KOPT-K1 (cell line): ENCODE results near the gene SLC5A10.
"Not testable (repeated sequence)": the region's sequence is repeated elsewhere in the genome, so short reads cannot be mapped to it uniquely, and the experiment has no call there.

ENCODE experiments used
- H3K27ac ChIP-seq: fragments of 200-600 bp; sonication (generic); 2 replicates; pipeline ENCODE4 v1.5.1; 2016; ENCODE audit warnings: antibody characterized with exemption, mild to moderate bottlenecking, low read depth, low read length; ENCODE audit not compliant: poor library complexity, severe bottlenecking
- H3K36me3 ChIP-seq: fragments of 200-600 bp; sonication (generic); 2 replicates; pipeline ENCODE4 v1.5.1; 2017; ENCODE audit warnings: antibody characterized with exemption, mild to moderate bottlenecking, low read length, moderate library complexity; ENCODE audit not compliant: insufficient read depth
- H3K9me3 ChIP-seq: fragments of 200-600 bp; sonication (generic); 2 replicates; pipeline ENCODE4 v1.5.1; 2017; ENCODE audit warnings: antibody characterized with exemption, low read length, mild to moderate bottlenecking; ENCODE audit not compliant: insufficient read depth, poor library complexity, severe bottlenecking

Gene SLC5A10

GRCh38 chr17:18956021-18956420, 4.1 kb downstream of the SLC5A10 start:
- not testable (repeated sequence) for H3K9me3 ChIP-seq, H3K36me3 ChIP-seq
- peak overlapping the region; percentile 62 for H3K27ac ChIP-seq

GRCh38 chr17:18956581-18956980, 4.6 kb downstream of the SLC5A10 start:
- Histone ChIP-seq H3K27ac (no peak overlapping the region), H3K9me3 (no peaks in the 10 kb centered on the region), H3K36me3 (no peaks in the 10 kb centered on the region)

- Histone ChIP-seq H3K27ac (no peak overlapping the region), H3K36me3 (no peaks in the 10 kb centered on the region), H3K9me3 (no peaks in the 10 kb centered on the region)
Measured at GRCh38 chr17:18957831-18958230, 5.9 kb downstream of the SLC5A10 start.

DNA sequence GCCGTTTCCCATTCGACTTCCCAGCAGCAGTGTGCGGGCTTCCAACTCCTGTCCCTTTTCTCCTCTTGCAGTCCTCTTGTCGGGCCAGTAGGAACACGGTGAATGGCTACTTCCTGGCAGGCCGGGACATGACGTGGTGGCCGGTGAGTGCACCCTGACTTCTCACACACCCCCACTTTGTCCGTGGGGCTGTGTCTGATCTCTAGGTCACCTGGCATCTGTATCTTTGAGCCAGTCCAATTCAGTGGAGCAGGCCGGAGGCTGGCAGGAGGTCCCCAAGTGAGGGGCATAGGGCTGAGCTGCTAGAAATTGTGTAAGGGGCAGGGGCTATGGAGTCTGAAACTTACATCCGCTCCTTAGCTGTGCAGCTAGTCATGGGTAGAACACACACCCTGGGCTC, 6.6 kb downstream of the SLC5A10 start:
- Histone ChIP-seq H3K9me3 (no peaks in the 10 kb centered on the region), H3K36me3 (no peaks in the 10 kb centered on the region), H3K27ac (no peak overlapping the region)

DNA sequence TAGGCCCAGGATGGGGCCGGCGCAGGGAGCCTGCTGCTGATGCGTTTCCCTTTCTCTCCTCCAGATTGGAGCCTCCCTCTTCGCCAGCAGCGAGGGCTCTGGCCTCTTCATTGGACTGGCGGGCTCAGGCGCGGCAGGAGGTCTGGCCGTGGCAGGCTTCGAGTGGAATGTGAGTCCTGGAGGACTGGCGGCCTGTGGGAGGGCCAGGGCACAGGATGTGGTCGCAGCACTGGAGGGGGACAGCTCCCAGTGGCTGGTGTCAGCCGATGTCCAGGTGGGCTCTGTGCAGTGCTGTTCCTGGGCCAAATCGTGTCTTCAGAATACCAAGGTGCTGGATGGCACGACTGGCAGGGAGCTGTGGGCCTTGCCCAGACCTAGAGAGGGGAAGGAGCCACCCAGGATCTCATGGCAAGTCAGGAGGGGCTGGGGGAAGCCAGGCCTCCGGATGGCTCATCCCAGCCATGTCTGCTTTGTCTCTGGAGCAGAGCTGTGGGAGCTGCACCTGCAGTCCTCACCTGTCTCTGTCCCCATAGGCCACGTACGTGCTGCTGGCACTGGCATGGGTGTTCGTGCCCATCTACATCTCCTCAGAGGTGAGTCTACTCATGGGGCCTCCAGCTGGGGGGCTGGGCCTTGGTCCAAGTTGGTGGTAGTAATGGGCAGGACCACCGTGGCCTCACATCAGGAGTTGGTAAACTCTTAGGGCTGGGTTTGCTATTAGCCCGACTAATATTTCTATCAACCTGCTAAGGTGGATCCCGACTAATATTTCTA, 7.3 kb downstream of the SLC5A10 start:
- Histone ChIP-seq H3K36me3 (no peaks in the 10 kb centered on the region), H3K27ac (no peak overlapping the region), H3K9me3 (no peaks in the 10 kb centered on the region)

DNA sequence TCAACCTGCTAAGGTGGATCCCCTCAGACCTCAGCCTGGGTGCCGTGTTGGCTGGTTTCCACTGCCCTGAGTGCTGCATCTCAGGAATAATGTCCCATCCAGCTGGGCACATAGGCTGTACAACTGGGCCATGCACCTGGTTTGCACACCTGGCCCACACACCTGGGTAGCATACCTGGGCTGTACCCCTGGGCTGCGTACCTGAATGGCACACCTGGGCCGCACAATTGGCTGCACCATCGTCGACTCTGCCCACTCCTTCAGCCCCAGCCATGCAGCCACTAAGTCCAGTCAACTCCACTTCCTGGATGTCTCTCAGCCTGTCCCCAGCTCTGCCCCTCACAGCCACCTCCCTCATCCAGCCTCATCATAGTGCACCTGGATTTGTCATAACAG, 7.9 kb downstream of the SLC5A10 start:
- no peak overlapping the region for H3K27ac ChIP-seq

GRCh38 chr17:18960241-18960665, 8.3 kb downstream of the SLC5A10 start:
- no peaks in the 10 kb centered on the region for H3K36me3 ChIP-seq
- H3K27ac ChIP-seq: no peak overlapping the region
- H3K9me3 ChIP-seq: no peaks in the 10 kb centered on the region

More for the DNA sequence above, 7.9 kb downstream of the SLC5A10 start:
- Histone ChIP-seq H3K36me3 (no peaks in the 10 kb centered on the region), H3K9me3 (no peaks in the 10 kb centered on the region)

DNA sequence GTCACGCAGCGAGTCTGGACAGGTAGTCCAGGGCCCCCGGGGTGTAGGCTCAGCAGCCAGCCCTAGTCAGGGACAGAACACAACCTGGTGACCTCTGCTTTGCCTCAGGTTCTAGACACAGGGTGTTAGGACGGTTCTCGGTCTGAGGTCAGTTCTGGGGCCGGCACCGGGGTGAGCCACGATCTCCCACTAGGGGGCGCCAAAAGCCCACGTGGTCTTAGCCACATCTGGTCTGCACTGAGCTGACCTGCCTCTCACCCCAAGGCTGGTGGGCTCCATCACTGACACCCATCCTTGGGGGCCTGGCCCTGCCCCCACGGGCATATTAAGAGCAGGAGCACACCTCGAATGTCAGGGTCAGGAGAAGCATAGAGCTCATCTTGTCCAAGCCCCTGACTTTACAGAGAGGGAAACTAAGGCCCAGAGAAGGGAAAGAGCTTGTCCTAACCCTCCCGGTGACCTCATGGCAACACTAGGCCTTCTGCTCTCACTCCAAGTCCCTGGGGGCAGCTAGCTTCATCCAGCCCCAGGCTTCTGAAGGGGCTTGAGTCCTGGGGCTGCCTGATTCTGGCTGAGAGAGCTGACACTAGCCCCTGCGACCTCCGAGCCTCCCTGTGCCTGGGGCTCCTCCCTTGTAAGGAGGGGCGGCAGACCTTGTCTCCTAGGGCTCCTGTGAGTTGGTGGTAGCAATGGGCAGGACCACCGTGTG, 9.0 kb downstream of the SLC5A10 start:
- Histone ChIP-seq H3K27ac (no peak overlapping the region), H3K36me3 (no peaks in the 10 kb centered on the region), H3K9me3 (no peaks in the 10 kb centered on the region)

GRCh38 chr17:18961634-18962493, 9.9 kb downstream of the SLC5A10 start:
- Histone ChIP-seq H3K27ac (no peak overlapping the region), H3K9me3 (no peaks in the 10 kb centered on the region), H3K36me3 (no peaks in the 10 kb centered on the region)

DNA sequence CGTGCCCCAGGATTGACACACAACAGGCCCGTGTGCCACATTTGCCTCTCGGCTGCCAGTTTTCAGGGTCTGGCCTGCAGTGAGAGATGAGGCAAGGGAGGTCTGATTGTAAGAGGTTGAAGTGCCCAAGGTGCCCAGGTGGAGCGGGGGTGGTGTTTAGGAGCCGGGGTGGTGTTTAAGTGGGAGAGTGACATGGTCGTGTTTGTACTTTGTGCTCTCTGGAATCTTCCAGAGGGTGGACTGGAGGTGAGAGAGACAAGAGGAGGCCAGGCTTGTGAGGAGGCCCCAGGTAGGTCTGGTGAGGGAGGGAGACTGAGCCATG, 10.5 kb downstream of the SLC5A10 start:
- Histone ChIP-seq H3K27ac (no peak overlapping the region), H3K36me3 (no peaks in the 10 kb centered on the region), H3K9me3 (no peaks in the 10 kb centered on the region)

GRCh38 chr17:18963126-18964017, 11.4 kb downstream of the SLC5A10 start:
- H3K27ac ChIP-seq: no peak overlapping the region
- no peaks in the 10 kb centered on the region for H3K9me3 ChIP-seq
- no peaks in the 10 kb centered on the region for H3K36me3 ChIP-seq

- H3K27ac ChIP-seq: no peak overlapping the region
- no peaks in the 10 kb centered on the region for H3K36me3 ChIP-seq
- no peaks in the 10 kb centered on the region for H3K9me3 ChIP-seq
Measured at GRCh38 chr17:18964018-18964351, 12.0 kb downstream of the SLC5A10 start.

- Histone ChIP-seq H3K27ac (no peak overlapping the region), H3K36me3 (no peaks in the 10 kb centered on the region)
Measured at GRCh38 chr17:18964550-18964949, 12.6 kb downstream of the SLC5A10 start.

DNA sequence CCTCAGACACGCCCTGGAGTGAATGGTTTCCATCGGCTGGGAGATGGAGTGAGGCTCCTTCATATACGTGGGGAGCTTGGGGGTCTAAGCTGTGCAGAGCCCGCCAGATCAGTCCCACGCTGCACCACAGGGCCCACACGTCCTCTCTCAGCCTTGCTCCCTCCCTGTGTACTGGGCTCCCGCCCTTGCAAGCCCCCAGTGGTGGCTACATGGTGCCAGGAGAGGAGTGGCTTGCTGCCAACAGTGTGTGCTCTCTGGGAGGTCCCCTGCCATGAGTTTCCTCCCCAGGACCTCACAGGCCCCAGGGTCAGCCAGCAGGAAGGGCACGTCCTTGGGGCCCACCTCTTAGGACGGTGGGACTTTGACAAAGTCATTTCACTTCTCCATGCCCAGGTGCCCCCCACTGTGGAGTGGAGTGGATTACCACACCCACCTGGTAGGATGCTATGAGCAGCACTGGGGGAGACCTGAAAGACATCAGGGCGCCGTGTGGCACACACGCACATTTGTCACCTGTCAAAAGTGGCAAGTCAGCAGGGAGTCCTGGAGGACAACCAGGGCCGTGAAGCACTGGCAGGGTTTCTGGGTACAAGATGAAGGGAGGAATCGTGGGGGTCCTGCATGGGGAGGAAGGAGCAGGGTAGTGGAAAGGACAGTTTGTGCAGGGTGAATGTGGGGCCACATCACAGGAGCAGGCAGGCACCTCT, 13.7 kb downstream of the SLC5A10 start:
- H3K27ac ChIP-seq: no peak overlapping the region
- H3K9me3 ChIP-seq: no peaks in the 10 kb centered on the region
- H3K36me3 ChIP-seq: no peaks in the 10 kb centered on the region

More at GRCh38 chr17:18964550-18964949, 12.6 kb downstream of the SLC5A10 start:
- no peaks in the 10 kb centered on the region for H3K9me3 ChIP-seq
